Dermis blood vessel endothelial cell (primary cell): Measurements from ENCODE around the gene MIPEP. TPM values are rescaled to one million over a fixed set of nuclear protein-coding genes. Genes with fewer than 3 reads are reported as not detected.
"Not testable (repeated sequence)": the region's sequence is repeated elsewhere in the genome, so short reads cannot be mapped to it uniquely, and the experiment has no call there.

ENCODE experiments used
- DNase-seq: peaks from one replicate; pipeline ENCODE4 v3.0.0; 2010
- total RNA-seq: library from RNA; depleted of rRNA; stranded (reverse); fragments of >200 nt; gene quantifications from 2 replicates; pipeline ENCODE4 v1.2.3, GENCODE V29; 2014

The MIPEP gene
- total RNA-seq, 1 donor from 2014 or later: 14.0 TPM

DNA sequence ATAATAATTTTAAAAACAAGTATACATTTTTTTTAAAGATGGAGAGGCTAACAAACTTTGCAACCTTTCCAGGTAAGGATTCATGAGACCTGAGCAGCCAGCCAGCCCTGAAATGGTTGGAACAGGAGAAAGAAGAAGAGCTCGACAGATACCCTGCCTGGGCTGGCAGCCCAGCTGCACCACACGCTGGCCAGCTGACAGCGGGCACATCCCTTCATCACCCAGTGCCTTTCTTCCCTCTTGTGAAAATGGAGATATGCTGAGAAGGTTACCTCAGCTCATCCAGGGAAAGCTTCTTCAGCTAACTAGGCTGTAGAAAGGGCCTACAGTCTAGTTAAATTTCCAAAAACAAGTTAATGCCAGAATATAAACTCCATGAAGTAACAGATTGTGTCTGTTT lies 4.8 kb downstream of the MIPEP start:
- not testable (repeated sequence) for DNase-seq

GRCh38 chr13:23883255-23883654 lies 5.9 kb downstream of the MIPEP start:
- DNase-seq: no peak

DNA sequence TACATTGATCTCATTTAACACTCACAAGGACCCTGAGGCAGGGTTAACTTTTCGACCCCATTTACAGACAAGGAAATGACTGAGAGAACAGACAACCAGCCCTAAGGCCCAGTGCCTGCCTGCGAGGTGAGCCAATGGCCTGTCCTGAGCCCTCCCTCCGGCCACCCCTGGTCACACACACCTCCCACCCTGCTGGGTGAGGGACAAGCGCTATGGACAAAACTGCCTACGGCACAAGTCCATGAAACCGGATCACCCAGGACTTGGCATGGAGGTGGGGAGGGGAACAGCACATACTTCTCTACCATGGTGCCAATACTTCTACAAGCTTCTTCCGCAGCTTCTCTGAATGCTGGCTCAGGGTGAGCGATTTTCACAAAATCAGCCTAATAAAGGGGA lies 7.8 kb downstream of the MIPEP start:
- DNase-seq: not testable (repeated sequence)

GRCh38 chr13:23880493-23881401 lies 8.5 kb downstream of the MIPEP start:
- DNase-seq: not testable (repeated sequence)

DNA sequence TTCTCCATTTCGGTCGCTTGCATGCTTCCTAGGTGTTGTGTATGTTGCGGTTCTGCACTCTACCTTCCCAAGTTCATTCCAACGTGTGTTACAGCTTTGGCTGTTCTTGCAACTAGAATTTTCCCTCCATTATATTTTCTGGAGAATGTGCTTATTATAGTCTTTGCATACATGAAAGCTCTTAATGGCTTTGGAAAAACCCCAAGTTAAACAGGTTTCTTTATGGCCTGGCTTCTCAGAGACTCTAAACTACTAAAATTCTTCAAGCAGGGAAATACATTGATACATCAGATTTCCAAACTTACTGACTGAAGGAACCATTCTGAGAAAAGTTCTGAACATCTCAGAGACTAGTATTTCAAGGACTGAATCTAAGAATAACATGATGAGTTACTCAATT lies 11.9 kb downstream of the MIPEP start:
- no peak for DNase-seq

DNA sequence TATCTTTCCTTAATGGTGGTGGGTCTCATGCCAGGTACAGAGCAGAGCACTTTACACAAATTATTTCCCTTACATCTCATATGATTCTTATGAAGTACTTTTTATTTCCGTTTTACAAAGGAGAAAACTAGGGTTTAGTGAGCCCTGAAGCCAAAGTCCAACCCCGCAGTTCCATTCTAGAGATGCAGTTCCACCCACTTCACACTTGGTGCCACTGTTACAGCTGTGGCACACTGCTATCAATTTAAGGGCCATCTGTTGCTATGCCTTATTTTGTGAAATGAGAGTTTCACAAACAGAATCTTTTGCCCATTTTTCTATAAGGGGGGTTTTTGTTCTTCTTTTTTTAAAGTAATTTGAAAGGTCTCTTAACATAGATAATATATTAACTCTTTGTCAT lies 12.9 kb downstream of the MIPEP start:
- DNase-seq: peak; percentile 37

- peak; percentile 52 for DNase-seq
Observed at GRCh38 chr13:23871616-23872220, 17.5 kb downstream of the MIPEP start.

DNA sequence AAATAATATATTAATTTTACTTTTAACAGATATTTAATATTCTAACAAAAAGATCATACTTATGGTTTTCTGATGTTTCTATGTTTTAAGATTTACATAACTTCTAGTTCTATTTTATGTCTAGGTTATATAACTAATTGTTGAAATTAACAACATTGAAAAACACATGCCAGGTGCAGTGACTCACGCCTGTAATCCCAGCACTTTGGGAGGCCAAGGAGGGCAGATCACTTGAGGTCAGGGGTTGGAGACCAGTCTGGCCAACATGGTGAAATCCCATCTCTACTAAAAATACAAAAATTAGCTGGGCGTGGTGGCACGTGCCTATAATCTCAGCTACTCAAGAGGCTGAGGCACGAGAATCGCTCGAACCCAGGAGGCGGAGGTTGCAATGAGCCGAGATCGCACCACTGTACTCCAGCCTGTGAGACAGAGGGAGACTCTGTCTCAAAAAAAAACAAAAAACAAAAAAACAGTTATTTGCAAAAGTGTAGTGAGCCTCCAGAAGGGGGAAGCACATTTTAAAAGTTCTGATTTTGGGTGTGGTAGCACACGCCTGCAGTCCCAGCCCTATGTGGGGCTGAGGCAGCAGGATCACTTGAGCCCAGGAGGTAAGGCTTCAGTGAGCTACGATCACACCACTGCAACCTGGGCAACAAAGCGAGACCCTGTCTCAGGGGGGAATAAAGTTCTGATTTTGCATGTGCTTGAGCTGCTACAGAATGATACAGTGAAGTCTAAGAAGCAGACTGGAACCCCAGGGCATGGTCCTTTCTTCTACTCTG lies 18.7 kb downstream of the MIPEP start:
- DNase-seq: no peak

DNA sequence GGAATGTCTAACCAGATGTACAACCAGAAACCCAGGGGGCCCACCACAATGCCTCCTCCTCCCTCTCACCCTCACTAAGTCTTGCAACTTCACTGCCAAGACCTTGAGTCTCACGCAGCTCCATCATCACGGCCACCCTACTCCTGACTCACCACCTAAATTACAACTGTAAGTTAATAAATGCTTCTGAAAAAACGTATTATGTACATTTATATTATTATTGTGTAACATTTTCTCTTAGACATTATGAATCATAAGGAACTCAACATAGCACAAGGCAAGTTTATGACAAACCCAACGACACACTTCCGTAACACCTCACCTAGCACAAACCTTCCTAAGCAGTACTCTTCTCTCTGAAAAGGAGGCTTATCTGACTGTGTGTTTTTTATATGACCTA lies 20.7 kb downstream of the MIPEP start:
- no peak for DNase-seq

GRCh38 chr13:23867027-23867491 lies 22.1 kb downstream of the MIPEP start:
- DNase-seq: peak; percentile 56

DNA sequence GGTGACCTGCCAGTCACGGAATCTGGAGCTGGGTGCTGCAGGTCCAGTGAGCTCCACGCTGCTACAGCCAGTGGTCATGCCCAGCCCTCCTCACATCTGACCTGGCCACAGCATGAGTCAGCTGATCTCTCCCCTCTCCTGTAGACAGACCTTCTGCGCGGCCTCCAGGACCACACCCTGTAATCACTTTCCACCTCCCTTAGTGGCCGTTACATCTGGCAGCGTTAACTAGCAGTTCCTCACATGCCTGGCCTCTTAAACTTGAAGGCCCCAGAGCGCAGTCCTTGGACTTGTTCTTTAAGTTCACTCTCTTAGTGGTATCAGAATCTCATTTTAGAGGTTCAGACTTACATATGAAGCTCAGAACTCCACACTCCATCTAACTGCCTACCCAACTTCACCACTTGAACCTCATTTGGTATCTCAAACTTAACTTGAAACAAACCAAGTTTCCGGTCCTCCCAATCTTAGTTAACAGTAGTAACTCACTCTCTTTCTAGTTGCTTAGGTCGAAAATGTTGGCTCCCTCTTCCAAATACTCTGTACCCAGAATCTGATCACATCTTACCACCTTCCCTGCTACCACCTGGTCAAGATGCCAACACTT lies 22.7 kb downstream of the MIPEP start:
- DNase-seq: no peak

DNA sequence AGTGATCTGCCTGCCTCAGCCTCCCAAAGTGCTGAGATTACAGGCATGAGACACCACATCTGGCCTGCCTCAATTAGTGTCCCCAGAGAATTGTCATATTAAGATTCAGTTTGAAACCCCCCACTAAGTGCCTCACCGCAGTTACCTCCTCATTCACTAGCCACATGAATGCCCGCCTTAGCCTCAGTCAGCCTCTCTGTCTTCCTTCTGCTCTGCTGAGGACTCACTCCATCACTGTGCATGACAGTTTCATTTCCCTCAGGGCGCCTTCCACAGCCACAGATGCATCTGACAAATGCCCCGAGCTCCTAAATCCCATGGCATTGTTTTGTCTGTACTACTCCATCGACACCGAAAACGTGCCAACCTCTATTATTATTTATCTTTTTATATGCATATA lies 23.3 kb downstream of the MIPEP start:
- no peak for DNase-seq

GRCh38 chr13:23865026-23865425 lies 24.2 kb downstream of the MIPEP start:
- no peak for DNase-seq

GRCh38 chr13:23861310-23861709 lies 27.9 kb downstream of the MIPEP start:
- no peak for DNase-seq

DNA sequence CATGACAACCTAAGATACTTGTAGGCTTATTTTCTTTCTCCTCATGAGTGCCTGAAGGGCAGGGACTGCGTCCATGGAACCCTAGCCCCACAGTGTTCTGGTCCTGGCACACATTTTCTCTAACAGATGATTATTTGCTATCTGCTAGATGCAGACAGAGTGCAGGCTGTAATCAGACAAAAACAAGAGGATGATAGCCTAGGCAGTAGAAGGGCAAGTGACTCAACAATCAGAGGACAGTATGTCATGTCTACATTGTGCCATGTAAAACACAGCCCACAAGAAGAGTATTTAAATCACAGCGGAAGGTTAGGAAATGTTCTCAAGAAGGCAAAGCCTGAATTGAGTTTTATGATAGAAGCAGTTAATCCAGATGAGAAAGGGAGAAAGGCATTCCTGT lies 29.3 kb downstream of the MIPEP start:
- no peak for DNase-seq

- no peak for DNase-seq
Observed at GRCh38 chr13:23859455-23859854, 29.7 kb downstream of the MIPEP start.

- peak; percentile 68 for DNase-seq
Observed at GRCh38 chr13:23858546-23858945, 30.7 kb downstream of the MIPEP start.

DNA sequence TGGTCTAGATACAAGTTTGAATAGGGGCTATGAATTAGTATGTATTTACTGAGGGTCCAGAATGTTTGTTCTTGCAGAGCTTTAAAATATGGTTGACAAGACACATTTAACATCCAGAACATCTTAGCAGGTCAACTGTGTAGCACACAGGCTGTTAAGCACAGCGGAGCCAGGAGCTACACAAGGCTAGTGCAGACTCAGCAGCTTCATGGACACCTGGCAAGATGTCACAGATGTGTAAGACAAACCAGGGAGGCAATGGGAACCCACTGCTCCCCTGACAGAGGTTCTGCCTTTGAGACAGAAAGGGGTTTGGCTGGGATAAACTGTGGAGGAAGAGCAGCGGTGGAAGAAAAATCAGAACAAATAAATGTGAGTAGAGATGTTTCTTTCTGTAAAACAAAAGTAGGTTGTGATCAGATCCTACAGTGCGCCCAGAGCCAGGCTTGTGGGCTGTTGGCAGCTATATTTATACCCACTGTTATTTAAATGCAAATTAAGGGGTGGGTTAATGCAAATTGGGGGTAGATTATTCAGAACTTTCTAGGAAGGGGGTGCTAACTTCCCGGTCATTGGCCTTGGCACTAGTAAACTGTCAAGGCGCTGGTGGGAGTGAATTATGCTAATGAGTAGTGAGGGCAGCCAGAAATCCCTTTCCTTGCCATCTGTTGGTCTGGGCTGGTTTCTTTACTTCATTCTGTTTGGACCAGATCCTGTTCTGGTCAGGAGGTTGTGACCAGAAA lies 33.0 kb downstream of the MIPEP start:
- DNase-seq: no peak

DNA sequence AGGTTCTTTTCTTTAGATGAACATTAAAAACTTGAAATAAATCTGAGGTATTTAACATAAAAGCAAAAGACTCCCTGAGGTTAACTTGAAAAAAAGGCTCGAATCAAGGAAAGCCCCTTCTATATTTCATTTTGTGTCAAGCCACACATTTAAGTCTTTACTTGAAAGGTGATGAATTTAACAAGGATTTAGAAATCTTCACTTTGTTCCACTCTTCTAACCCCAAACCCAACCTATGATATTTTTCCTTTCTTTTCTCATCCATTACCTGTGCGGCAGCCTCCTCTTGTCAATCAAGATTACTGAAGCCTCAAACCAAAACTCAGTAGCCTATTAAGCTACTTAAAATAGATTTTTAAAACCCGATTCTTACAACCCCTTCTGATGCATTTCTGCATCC lies 33.8 kb downstream of the MIPEP start:
- DNase-seq: no peak

GRCh38 chr13:23852351-23852750 lies 36.8 kb downstream of the MIPEP start:
- DNase-seq: no peak

GRCh38 chr13:23851106-23851505 lies 38.1 kb downstream of the MIPEP start:
- DNase-seq: peak; percentile 86

DNA sequence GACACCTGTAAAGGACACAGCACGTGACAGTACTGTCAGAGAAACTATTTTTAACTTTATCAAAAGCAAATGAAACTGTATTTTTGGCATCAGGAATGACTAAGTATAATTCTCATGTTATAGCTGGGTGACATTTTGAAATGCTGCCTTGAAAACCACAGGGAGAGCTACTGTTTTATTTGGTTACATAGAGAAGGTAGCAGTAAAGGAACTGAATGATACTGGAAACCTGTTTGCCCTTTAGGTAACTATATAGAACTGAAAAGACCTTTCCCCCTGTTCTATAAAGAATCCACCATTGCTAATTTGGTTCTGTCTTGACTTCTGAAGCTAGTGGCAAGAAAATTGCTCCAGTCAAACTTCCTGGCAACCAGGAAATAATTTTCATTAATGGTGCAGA lies 39.1 kb downstream of the MIPEP start:
- no peak for DNase-seq
